ENCODE data around the gene TFAP2E.

- TF ChIP-seq CTCF (IDR thresholded peaks at IDR 0.05; ENCODE audit: poor library complexity, severe bottlenecking): no peak
- TF ChIP-seq, protein P1, sequence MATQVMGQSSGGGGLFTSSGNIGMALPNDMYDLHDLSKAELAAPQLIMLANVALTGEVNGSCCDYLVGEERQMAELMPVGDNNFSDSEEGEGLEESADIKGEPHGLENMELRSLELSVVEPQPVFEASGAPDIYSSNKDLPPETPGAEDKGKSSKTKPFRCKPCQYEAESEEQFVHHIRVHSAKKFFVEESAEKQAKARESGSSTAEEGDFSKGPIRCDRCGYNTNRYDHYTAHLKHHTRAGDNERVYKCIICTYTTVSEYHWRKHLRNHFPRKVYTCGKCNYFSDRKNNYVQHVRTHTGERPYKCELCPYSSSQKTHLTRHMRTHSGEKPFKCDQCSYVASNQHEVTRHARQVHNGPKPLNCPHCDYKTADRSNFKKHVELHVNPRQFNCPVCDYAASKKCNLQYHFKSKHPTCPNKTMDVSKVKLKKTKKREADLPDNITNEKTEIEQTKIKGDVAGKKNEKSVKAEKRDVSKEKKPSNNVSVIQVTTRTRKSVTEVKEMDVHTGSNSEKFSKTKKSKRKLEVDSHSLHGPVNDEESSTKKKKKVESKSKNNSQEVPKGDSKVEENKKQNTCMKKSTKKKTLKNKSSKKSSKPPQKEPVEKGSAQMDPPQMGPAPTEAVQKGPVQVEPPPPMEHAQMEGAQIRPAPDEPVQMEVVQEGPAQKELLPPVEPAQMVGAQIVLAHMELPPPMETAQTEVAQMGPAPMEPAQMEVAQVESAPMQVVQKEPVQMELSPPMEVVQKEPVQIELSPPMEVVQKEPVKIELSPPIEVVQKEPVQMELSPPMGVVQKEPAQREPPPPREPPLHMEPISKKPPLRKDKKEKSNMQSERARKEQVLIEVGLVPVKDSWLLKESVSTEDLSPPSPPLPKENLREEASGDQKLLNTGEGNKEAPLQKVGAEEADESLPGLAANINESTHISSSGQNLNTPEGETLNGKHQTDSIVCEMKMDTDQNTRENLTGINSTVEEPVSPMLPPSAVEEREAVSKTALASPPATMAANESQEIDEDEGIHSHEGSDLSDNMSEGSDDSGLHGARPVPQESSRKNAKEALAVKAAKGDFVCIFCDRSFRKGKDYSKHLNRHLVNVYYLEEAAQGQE (IDR thresholded peaks at IDR 0.05; ENCODE audit: borderline replicate concordance): no peak
- TF ChIP-seq TAF1 (IDR thresholded peaks at IDR 0.05; ENCODE audit: low read depth): no peak
- TF ChIP-seq EZH2 (IDR thresholded peaks at IDR 0.05; ENCODE audit: borderline replicate concordance, insufficient read depth, low read length, poor library complexity, severe bottlenecking): no peak
- no peak for TF ChIP-seq EP300 (conservative IDR thresholded peaks at IDR 0.05; ENCODE audit: poor library complexity, severe bottlenecking)
- no peak for TF ChIP-seq RAD21 (conservative IDR thresholded peaks at IDR 0.05)
- no peak for TF ChIP-seq POLR2AphosphoS5 (IDR thresholded peaks at IDR 0.05)
- no peak for TF ChIP-seq SMC3 (conservative IDR thresholded peaks at IDR 0.05; ENCODE audit: poor library complexity)
Measured at GRCh38 chr1:35565742-35566133, 7.4 kb upstream of the TFAP2E start.
